OCI-LY7 (cell line): Measurements from ENCODE around the gene NTF4. TPM values are rescaled to one million over a fixed set of nuclear protein-coding genes. Genes with fewer than 3 reads are reported as not detected.

Experiments used
- BruUV-seq: library from RNA; stranded (reverse); fragments of 400-500 nt; replicated peaks from 2 replicates; lab custom pipeline; 2021; lab: Mats Ljungman, UMichigan
- CTCF ChIA-PET: fragments of 300-600 bp; sonication (Branson Sonifier 250); formaldehyde crosslinking; loops from one replicate; lab custom pipeline; 2022; ENCODE audit warnings: antibody characterized with exemption; ENCODE audit not compliant: unreplicated experiment; lab: Charles Lee
- POLR2A ChIA-PET: fragments of 300-600 bp; sonication (Branson Sonifier 250); formaldehyde crosslinking; loops from one replicate; lab custom pipeline; 2022; ENCODE audit warnings: antibody characterized with exemption; lab: Charles Lee
- DNase-seq: peaks from one replicate; pipeline ENCODE4 v3.0.0-alpha.2; 2015; ENCODE audit warnings: low spot score
- H2AFZ ChIP-seq: fragments of 200-600 bp; sonication (generic), shearing (Covaris generic); 2 replicates; pipeline ENCODE4 v1.6.1; 2014; ENCODE audit warnings: mild to moderate bottlenecking, antibody characterized with exemption, low read length, moderate library complexity
- H3K27ac ChIP-seq: fragments of 200-600 bp; sonication (generic); 2 replicates; pipeline ENCODE4 v1.5.1; 2014; ENCODE audit warnings: mixed run types, low read depth, mild to moderate bottlenecking, moderate library complexity, low read length, inconsistent platforms; ENCODE audit not compliant: poor library complexity, severe bottlenecking
- H3K36me3 ChIP-seq: fragments of 200-600 bp; sonication (generic); 2 replicates; pipeline ENCODE4 v1.6.1; 2014; ENCODE audit warnings: mild to moderate bottlenecking, antibody characterized with exemption, low read length, moderate library complexity, mixed read lengths; ENCODE audit not compliant: insufficient read depth
- H3K4me1 ChIP-seq: fragments of 200-600 bp; sonication (generic); 2 replicates; pipeline ENCODE4 v1.5.1; 2014; ENCODE audit warnings: mild to moderate bottlenecking, low read length; ENCODE audit not compliant: insufficient read depth, poor library complexity, severe bottlenecking
- H3K4me2 ChIP-seq: fragments of 200-600 bp; sonication (generic); 2 replicates; pipeline ENCODE4 v1.6.1; 2014; ENCODE audit warnings: mild to moderate bottlenecking, low read length
- H3K4me3 ChIP-seq: fragments of 200-600 bp; sonication (generic); 2 replicates; pipeline ENCODE4 v1.5.1; 2014; ENCODE audit warnings: mild to moderate bottlenecking, low read depth, low read length; ENCODE audit not compliant: poor library complexity, severe bottlenecking
- H3K79me2 ChIP-seq: fragments of 200-600 bp; sonication (generic); 2 replicates; pipeline ENCODE4 v1.6.1; 2016; ENCODE audit warnings: low read depth, mild to moderate bottlenecking, low read length, moderate library complexity, mixed read lengths; ENCODE audit not compliant: insufficient read depth
- H3K9me2 ChIP-seq: fragments of 200-600 bp; sonication (generic); 2 replicates; pipeline ENCODE4 v1.6.1; 2016; ENCODE audit warnings: mild to moderate bottlenecking, low read length, mixed read lengths; ENCODE audit not compliant: insufficient read depth
- H3K9me3 ChIP-seq: fragments of 200-600 bp; sonication (generic); 2 replicates; pipeline ENCODE4 v1.6.1; 2014; ENCODE audit warnings: mild to moderate bottlenecking, mixed run types, low read length, mixed read lengths
- H4K20me1 ChIP-seq: fragments of 200-600 bp; sonication (generic); 2 replicates; pipeline ENCODE4 v1.6.1; 2014; ENCODE audit warnings: mild to moderate bottlenecking, antibody characterized with exemption, low read length, moderate library complexity, mixed read lengths; ENCODE audit not compliant: insufficient read depth
- EZH2phosphoT487 ChIP-seq: fragments of 200-600 bp; sonication (generic); IDR thresholded peaks from 2 replicates; pipeline ENCODE4 v1.6.1; 2018; ENCODE audit warnings: low read depth, borderline replicate concordance, mild to moderate bottlenecking, mixed run types, antibody characterized with exemption, low read length, moderate library complexity, mixed read lengths
- intact Hi-C: fragments of 100-400 bp; cut with micrococcal nuclease; formaldehyde crosslinking; loops from one replicate; pipeline ENCODE4 v1.10.0; 2022; ENCODE audit not compliant: unreplicated experiment
- total RNA-seq, 2 experiments: library from RNA; depleted of rRNA in 1 of 2; stranded (reverse); fragments of >200 nt in 1 of 2; shearing (Covaris generic) in 1 of 2; gene quantifications; 2 replicates each; pipeline ENCODE4 v1.2.3, GENCODE V29; 2014 to 2022
- TF ChIP-seq, protein P1 (sequence below): fragments of 200-600 bp; sonication (generic); conservative IDR thresholded peaks from 2 replicates; pipeline ENCODE4 v1.5.1; 2014; ENCODE audit warnings: mild to moderate bottlenecking, antibody characterized with exemption, low read length, moderate library complexity, mixed read lengths

Gene NTF4
- total RNA-seq, 2 experiments from 2014 or later, result not detected

- Histone ChIP-seq H3K36me3 (peaks cover 40% of the 10 kb centered on the region), H3K9me3 (no peaks in the 10 kb centered on the region), H3K4me1 (peaks cover 21% of the 10 kb centered on the region), H3K79me2 (peaks cover 48% of the 10 kb centered on the region), H2AFZ (peak within 1 kb of the TSS; percentile 92), H4K20me1 (peaks cover 24% of the 10 kb centered on the region), H3K4me2 (peak within 1 kb of the TSS; percentile 100), H3K4me3 (peak within 1 kb of the TSS; percentile 98), H3K27ac (peak within 1 kb of the TSS; percentile 68), H3K9me2 (no peaks in the 10 kb centered on the region)
- CTCF ChIA-PET, result no interaction called here
- no peak for TF ChIP-seq EZH2phosphoT487
- TF ChIP-seq, protein P1, sequence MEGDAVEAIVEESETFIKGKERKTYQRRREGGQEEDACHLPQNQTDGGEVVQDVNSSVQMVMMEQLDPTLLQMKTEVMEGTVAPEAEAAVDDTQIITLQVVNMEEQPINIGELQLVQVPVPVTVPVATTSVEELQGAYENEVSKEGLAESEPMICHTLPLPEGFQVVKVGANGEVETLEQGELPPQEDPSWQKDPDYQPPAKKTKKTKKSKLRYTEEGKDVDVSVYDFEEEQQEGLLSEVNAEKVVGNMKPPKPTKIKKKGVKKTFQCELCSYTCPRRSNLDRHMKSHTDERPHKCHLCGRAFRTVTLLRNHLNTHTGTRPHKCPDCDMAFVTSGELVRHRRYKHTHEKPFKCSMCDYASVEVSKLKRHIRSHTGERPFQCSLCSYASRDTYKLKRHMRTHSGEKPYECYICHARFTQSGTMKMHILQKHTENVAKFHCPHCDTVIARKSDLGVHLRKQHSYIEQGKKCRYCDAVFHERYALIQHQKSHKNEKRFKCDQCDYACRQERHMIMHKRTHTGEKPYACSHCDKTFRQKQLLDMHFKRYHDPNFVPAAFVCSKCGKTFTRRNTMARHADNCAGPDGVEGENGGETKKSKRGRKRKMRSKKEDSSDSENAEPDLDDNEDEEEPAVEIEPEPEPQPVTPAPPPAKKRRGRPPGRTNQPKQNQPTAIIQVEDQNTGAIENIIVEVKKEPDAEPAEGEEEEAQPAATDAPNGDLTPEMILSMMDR, result 0 out of 2 replicates have a peak, but pooled peaks have one; percentile 14
- BruUV-seq, result no TSS peak
- peak; percentile 100 for DNase-seq
- intact Hi-C loops, result no loop called here
- POLR2A ChIA-PET, result no interaction called here
Measured at GRCh38 chr19:49085020-49085867, 20.6 kb upstream of the NTF4 start, which contains the start of gene SNRNP70. Gene SNRNP70 (plus strand): TSS chr19:49085451. CDS start chr19:49086415, 964 bp downstream.

- peaks cover 40% of the 10 kb centered on the region for H3K79me2 ChIP-seq
- peaks cover 24% of the 10 kb centered on the region for H4K20me1 ChIP-seq
- peak overlapping the region; percentile 98 for H3K4me3 ChIP-seq
- H3K4me2 ChIP-seq, result peak overlapping the region; percentile 69
- peak overlapping the region; percentile 68 for H3K27ac ChIP-seq
- POLR2A ChIA-PET, result no interaction called here
- no peaks in the 10 kb centered on the region for H3K9me3 ChIP-seq
- no peaks in the 10 kb centered on the region for H3K9me2 ChIP-seq
- H3K4me1 ChIP-seq, result peaks cover 21% of the 10 kb centered on the region
- peak overlapping the region; percentile 92 for H2AFZ ChIP-seq
- BruUV-seq, result no TSS peak
- H3K36me3 ChIP-seq, result peaks cover 33% of the 10 kb centered on the region
- CTCF ChIA-PET, result no interaction called here
- TF ChIP-seq EZH2phosphoT487, result no peak
- TF ChIP-seq, protein P1, result no peak
- intact Hi-C loops, result no loop called here
- DNase-seq, result no peak
Measured at GRCh38 chr19:49084206-49085019, 19.8 kb upstream of the NTF4 start.
